NCI-H1048 (cell line): Measurements from ENCODE around the gene GPR62.
"Not testable (repeated sequence)": the region's sequence is repeated elsewhere in the genome, so short reads cannot be mapped to it uniquely, and the experiment has no call there.

ENCODE experiments used
- DNase-seq: peaks from one replicate; lab custom pipeline; 2025; lab: John Stamatoyannopoulos, UW

The GPR62 gene

GRCh38 chr3:51955175-51955892, at the start of gene GPR62:
Gene GPR62, plus strand, starts transcription at chr3:51955381. Its CDS starts 272 bp downstream, at chr3:51955653.
- no peak for DNase-seq

- DNase-seq, result no peak
Measured at GRCh38 chr3:51908026-51908425, 47.2 kb upstream of the GPR62 start.

GRCh38 chr3:51916418-51916817, 38.8 kb upstream of the GPR62 start:
- no peak for DNase-seq

GRCh38 chr3:51921081-51921578, 34.1 kb upstream of the GPR62 start:
- DNase-seq, result no peak

GRCh38 chr3:51927061-51927977, 27.9 kb upstream of the GPR62 start:
- no peak for DNase-seq

GRCh38 chr3:51928438-51928837, 26.7 kb upstream of the GPR62 start:
- no peak for DNase-seq

GRCh38 chr3:51928981-51929380, 26.2 kb upstream of the GPR62 start:
- not testable (repeated sequence) for DNase-seq

- DNase-seq, result no peak
Measured at GRCh38 chr3:51929420-51930003, 25.7 kb upstream of the GPR62 start.

- no peak for DNase-seq
Measured at GRCh38 chr3:51930439-51930838, 24.7 kb upstream of the GPR62 start.

GRCh38 chr3:51931756-51932155, 23.4 kb upstream of the GPR62 start:
- no peak for DNase-seq

- no peak for DNase-seq
Measured at GRCh38 chr3:51932471-51933370, 22.5 kb upstream of the GPR62 start.

- DNase-seq, result no peak
Measured at GRCh38 chr3:51933471-51934138, 21.6 kb upstream of the GPR62 start.

GRCh38 chr3:51934139-51934850, 20.9 kb upstream of the GPR62 start:
- no peak for DNase-seq

GRCh38 chr3:51934991-51935885, 19.9 kb upstream of the GPR62 start:
- no peak for DNase-seq

- no peak for DNase-seq
Measured at GRCh38 chr3:51935886-51936755, 19.1 kb upstream of the GPR62 start.

GRCh38 chr3:51937014-51937413, 18.2 kb upstream of the GPR62 start:
- no peak for DNase-seq

GRCh38 chr3:51937611-51938450, 17.4 kb upstream of the GPR62 start:
- DNase-seq, result no peak
